ENCODE measurements around the gene MDFIC.

- TF ChIP-seq POLR2A (IDR thresholded peaks at IDR 0.05; ENCODE audit: low read length) (no peak), GATA1 (IDR thresholded peaks at IDR 0.05; ENCODE audit: low read depth, low read length) (no peak)
These were observed 144.2 kb downstream of the MDFIC start for GRCh38 chr7:115066050-115066449.
